Gastrocnemius medialis (tissue), 4 donors: ENCODE data around the gene CDH2. TPM values are rescaled to one million over a fixed set of nuclear protein-coding genes. Genes with fewer than 3 reads are reported as not detected.

Experiments used
- ATAC-seq, 2 donors: fragments of 150-250 bp; one replicate each; pipeline ENCODE4 v1.9.1; 2016
- DNase-seq, 2 donors: peaks; one replicate each; pipeline ENCODE4 v3.0.0-alpha.2; 2019
- H3K27ac ChIP-seq, 4 donors: fragments of 200-600 bp; sonication (generic); 1 replicate in 1 of 4; 2 replicates in 3 of 4; pipeline ENCODE4 v1.5.1; 2016 to 2018; ENCODE audit warnings: mild to moderate bottlenecking in 2 of 4, moderate library complexity in 1 of 4
- H3K27me3 ChIP-seq, 3 donors: fragments of 200-600 bp; sonication (generic) in 2 of 3; 1 replicate in 1 of 3; 2 replicates in 2 of 3; pipeline versions ENCODE4 v1.5.1 to v1.6.0; 2016 to 2019; ENCODE audit warnings: mild to moderate bottlenecking in 1 of 3, moderate library complexity in 1 of 3
- H3K36me3 ChIP-seq, 2 donors: fragments of 200-600 bp; sonication (generic) in 1 of 2; one replicate each; pipeline ENCODE4 v1.5.1; 2017 to 2018
- H3K4me1 ChIP-seq, 2 donors: fragments of 200-600 bp; sonication (generic) in 1 of 2; one replicate each; pipeline ENCODE4 v1.5.1; 2016 to 2017; ENCODE audit warnings: mild to moderate bottlenecking in 2 of 2
- H3K4me3 ChIP-seq, 4 donors: fragments of 200-600 bp; sonication (generic) in 3 of 4; 1 replicate in 1 of 4; 2 replicates in 3 of 4; pipeline ENCODE4 v1.5.1; 2016 to 2019; ENCODE audit warnings: mild to moderate bottlenecking in 2 of 4
- H3K9me3 ChIP-seq, 3 donors: fragments of 200-600 bp; sonication (generic) in 2 of 3; 1 replicate in 1 of 3; 2 replicates in 2 of 3; pipeline ENCODE4 v1.5.1; 2016 to 2019
- POLR2A ChIP-seq, 2 donors: fragments of 450-650 bp; IDR thresholded peaks; one replicate each; pipeline ENCODE4 v1.6.1; 2017; ENCODE audit warnings: antibody characterized with exemption in 2 of 2, mild to moderate bottlenecking in 2 of 2, moderate library complexity in 2 of 2
- in situ Hi-C, 4 donors: fragments of 200-750 bp; cut with MboI; loops; one replicate each; pipeline versions ENCODE4 v1.15.0 to v1.8.0; 2017; ENCODE audit warnings: low sequenced_read_pairs in 4 of 4
- intact Hi-C: fragments of 100-400 bp; cut with DNase I; formaldehyde crosslinking; loops from one replicate; pipeline ENCODE4 v1.15.1; 2023; ENCODE audit warnings: low total_unique reads
- total RNA-seq, 4 donors: library from RNA; depleted of rRNA; stranded (reverse); fragments of >200 nt; gene quantifications; one replicate each; pipeline versions ENCODE4 v1.1.0 to v1.2.3, GENCODE V29; 2016
- TF ChIP-seq, protein P1 (sequence below), 5 experiments: fragments of 450-650 bp in 3 of 5; fragments of 200-600 bp in 2 of 5; sonication (generic) in 2 of 5; IDR thresholded peaks in 4 of 5; conservative IDR thresholded peaks in 1 of 5; 1 replicate in 4 of 5; 2 replicates in 1 of 5; pipeline ENCODE4 v1.5.1; 2016 to 2019; ENCODE audit warnings: antibody characterized with exemption in 5 of 5, mild to moderate bottlenecking in 3 of 5, moderate library complexity in 3 of 5

Gene CDH2
- total RNA-seq, 4 donors from 2014 or later, result 0.38 to 0.62 (median 0.51) TPM; not detected in 1

DNA sequence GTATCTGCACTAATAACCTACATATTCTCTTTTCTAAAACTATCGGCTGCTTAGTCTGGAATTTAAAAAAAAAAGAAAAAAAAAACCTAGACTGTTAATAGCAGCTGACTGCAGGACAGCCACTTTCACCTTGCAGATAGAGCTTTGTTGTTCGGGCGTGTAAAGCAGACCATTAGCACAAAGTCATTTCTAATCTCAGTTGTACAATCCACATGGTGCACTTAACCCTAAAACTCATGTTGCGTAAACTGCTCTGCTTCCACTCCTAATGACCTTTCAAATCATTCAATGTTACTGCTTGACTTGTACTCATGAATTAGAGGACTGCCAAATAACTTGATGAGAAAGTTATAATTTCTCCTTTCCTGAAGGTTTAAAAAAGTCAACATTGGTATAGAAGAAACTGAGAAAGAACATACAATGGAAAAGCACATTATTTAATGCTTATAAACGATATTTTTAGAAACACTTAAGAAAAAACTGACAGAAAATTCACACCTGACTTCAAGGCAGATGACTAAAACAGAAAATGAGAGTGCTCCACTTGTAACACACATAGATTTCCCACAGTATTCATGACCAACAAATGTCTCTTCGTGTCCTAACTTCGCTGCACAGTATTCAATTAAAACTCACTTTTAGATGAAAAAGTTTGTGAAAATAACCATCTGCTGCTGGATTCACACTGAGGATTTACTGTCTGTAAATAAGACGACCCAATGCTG lies 2.6 kb downstream of the CDH2 start:
- Histone ChIP-seq H3K9me3 (no peaks in the 10 kb centered on the region), H3K4me3 (no peak overlapping the region), H3K4me1 (peaks cover 6 to 15% of the 10 kb centered on the region in 2 donors), H3K27me3 (peaks cover 45 to 58% (median 53%) of the 10 kb centered on the region in 3 donors), H3K36me3 (no peaks in the 10 kb centered on the region), H3K27ac (no peak overlapping the region)
- no peak for ATAC-seq
- no peak for DNase-seq
- intact Hi-C loops, result no loop called here
- TF ChIP-seq, protein P1, sequence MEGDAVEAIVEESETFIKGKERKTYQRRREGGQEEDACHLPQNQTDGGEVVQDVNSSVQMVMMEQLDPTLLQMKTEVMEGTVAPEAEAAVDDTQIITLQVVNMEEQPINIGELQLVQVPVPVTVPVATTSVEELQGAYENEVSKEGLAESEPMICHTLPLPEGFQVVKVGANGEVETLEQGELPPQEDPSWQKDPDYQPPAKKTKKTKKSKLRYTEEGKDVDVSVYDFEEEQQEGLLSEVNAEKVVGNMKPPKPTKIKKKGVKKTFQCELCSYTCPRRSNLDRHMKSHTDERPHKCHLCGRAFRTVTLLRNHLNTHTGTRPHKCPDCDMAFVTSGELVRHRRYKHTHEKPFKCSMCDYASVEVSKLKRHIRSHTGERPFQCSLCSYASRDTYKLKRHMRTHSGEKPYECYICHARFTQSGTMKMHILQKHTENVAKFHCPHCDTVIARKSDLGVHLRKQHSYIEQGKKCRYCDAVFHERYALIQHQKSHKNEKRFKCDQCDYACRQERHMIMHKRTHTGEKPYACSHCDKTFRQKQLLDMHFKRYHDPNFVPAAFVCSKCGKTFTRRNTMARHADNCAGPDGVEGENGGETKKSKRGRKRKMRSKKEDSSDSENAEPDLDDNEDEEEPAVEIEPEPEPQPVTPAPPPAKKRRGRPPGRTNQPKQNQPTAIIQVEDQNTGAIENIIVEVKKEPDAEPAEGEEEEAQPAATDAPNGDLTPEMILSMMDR (IDR thresholded peaks at IDR 0.05 in 4 of 5, conservative IDR thresholded peaks at IDR 0.05 in 1 of 5), result no peak
- TF ChIP-seq POLR2A (IDR thresholded peaks at IDR 0.05), result no peak
- in situ Hi-C loops, result no loop called here

- Histone ChIP-seq H3K4me3 (no peak overlapping the region), H3K4me1 (peaks cover 6 to 15% of the 10 kb centered on the region in 2 donors), H3K36me3 (no peaks in the 10 kb centered on the region), H3K9me3 (no peaks in the 10 kb centered on the region), H3K27ac (no peak overlapping the region), H3K27me3 (peaks cover 42 to 48% (median 45%) of the 10 kb centered on the region in 3 donors)
- in situ Hi-C loops, result no loop called here
- intact Hi-C loops, result no loop called here
- ATAC-seq (no peak), DNase-seq (no peak)
- TF ChIP-seq POLR2A (IDR thresholded peaks at IDR 0.05), result no peak
- TF ChIP-seq, protein P1 (IDR thresholded peaks at IDR 0.05 in 4 of 5, conservative IDR thresholded peaks at IDR 0.05 in 1 of 5), result no peak
Observed at GRCh38 chr18:28171837-28172236, 5.1 kb downstream of the CDH2 start.

GRCh38 chr18:28168725-28169124 lies 8.2 kb downstream of the CDH2 start:
- Histone ChIP-seq H3K27ac (no peak overlapping the region), H3K4me1 (no peaks in the 10 kb centered on the region), H3K4me3 (no peak overlapping the region), H3K9me3 (no peaks in the 10 kb centered on the region), H3K27me3 (peaks cover 13 to 23% (median 16%) of the 10 kb centered on the region in 3 donors), H3K36me3 (no peaks in the 10 kb centered on the region)
- TF ChIP-seq POLR2A (IDR thresholded peaks at IDR 0.05), result no peak
- TF ChIP-seq, protein P1 (IDR thresholded peaks at IDR 0.05 in 4 of 5, conservative IDR thresholded peaks at IDR 0.05 in 1 of 5), result no peak
- DNase-seq (no peak), ATAC-seq (no peak)
- in situ Hi-C loops, result no loop called here
- intact Hi-C loops, result no loop called here

DNA sequence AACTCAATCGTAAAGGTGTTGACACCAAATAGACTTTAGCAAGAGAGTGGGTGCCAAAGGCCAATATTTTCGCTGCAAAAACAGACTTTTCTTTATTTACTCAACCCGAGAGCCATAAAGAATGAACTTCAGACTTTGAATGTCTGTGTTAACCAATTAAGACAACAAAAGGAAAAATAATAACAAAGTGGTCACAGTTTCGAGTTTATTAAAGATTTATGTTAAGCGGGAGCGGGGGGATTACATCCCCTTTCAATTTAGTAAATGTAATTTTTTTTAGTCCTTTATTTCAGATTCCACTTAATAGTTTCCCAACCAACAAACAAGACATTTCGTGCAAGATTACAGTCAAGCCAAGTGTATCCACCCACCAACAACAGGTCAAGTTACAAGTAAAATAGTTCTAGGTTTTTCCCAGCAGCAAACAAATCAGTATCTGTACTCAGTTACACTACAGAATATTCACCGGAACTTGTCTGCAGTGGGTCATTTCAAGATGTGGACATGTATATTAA lies 9.0 kb downstream of the CDH2 start:
- intact Hi-C loops, result no loop called here

More for the DNA sequence above, 9.0 kb downstream of the CDH2 start:
- H3K4me1 ChIP-seq, result no peaks in the 10 kb centered on the region
- no peak overlapping the region for H3K4me3 ChIP-seq
- no peak for DNase-seq
- ATAC-seq, result no peak
- in situ Hi-C loops, result no loop called here
- H3K27me3 ChIP-seq, result peaks cover 6 to 16% (median 11%) of the 10 kb centered on the region in 3 donors
- no peak for TF ChIP-seq POLR2A (IDR thresholded peaks at IDR 0.05)
- TF ChIP-seq, protein P1 (IDR thresholded peaks at IDR 0.05 in 4 of 5, conservative IDR thresholded peaks at IDR 0.05 in 1 of 5), result no peak
- H3K9me3 ChIP-seq, result no peaks in the 10 kb centered on the region
- no peak overlapping the region for H3K27ac ChIP-seq
- no peaks in the 10 kb centered on the region for H3K36me3 ChIP-seq
